HG03571 (cell line): ENCODE results near the gene TTYH1.
"Not testable (repeated sequence)": the region's sequence is repeated elsewhere in the genome, so short reads cannot be mapped to it uniquely, and the experiment has no call there.

Experiments used
- ATAC-seq: cut with Tn5 transposase; IDR thresholded peaks from one replicate; pipeline ENCODE4 v1.9.1; 2021; ENCODE audit not compliant: unreplicated experiment

TTYH1 gene

DNA sequence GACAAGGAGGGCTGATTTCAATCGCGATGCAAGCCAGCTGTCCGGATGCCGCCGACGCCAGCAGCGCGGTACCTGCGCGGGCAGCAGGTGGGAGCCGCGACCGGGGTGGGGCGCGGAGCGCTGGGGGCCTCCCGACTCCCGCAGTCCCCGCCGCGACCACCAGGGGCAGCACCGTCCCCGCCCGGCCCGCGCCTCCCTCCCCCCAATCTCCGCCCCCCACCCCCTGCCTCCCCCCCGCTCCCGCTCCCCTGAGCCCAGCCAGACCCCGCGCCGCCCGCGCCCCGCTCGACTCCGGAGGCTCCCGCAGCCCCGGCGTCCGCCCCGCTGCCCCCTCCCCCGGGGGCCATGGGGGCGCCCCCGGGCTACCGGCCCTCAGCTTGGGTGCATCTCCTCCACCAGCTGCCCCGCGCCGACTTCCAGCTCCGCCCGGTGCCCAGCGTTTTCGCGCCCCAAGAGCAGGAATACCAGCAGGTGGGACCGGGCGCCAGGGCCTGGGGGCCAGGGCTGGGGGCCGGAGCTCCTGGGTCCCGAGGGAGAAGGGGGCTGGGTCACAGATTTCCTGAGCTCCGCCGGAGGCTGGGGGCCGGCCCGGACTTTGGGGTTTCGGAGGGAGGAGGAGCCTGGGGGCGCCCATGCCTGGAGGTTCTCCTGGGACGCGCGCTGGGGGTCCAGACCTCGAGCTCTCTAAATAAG is at the start of gene TTYH1:
TSS of gene TTYH1 (plus strand) at position 257 of the 693 bp plus-strand sequence. CDS start at position 346, 89 bp downstream.
- ATAC-seq: no peak

- ATAC-seq: not testable (repeated sequence)
Measured at GRCh38 chr19:54365798-54366197, 49.5 kb upstream of the TTYH1 start.

GRCh38 chr19:54366811-54367210 is 48.5 kb upstream of the TTYH1 start:
- ATAC-seq: no peak

- no peak for ATAC-seq
Measured at GRCh38 chr19:54369082-54369687, 46.1 kb upstream of the TTYH1 start.

DNA sequence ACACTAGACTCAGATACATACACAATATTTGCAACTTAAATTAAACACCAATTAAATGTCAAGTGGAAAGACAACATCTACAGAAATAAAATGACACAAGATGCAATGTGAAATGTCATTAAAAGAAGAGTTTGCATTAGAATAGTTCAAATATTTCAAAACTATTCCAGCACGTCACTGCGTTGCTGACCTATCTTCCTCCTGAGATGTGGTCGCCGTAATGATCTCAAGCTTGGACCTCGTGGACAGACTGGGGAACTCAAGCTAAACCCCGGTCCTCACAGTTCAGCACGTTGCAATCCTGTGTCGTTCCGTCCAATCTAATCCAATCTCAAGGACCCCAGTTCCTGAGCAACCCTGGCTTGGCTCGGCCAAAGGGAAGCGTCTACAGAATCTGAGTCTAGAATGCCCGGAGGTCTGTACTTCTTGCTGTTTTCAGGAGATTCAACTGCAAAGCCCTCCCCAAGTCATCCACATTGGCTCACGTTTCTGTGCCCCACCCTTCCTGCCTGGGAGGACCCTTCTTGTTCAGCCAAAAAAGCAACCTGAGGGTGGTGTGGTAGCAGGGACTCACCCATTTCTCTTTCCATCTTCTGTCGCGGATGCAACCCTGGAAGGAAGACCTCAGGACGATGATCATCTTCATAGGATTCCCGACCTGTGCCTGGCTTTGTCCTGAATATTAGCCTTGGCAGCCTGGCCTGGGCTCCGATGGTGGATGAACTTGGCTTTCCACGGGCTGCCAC is 45.4 kb upstream of the TTYH1 start:
- ATAC-seq: not testable (repeated sequence)

DNA sequence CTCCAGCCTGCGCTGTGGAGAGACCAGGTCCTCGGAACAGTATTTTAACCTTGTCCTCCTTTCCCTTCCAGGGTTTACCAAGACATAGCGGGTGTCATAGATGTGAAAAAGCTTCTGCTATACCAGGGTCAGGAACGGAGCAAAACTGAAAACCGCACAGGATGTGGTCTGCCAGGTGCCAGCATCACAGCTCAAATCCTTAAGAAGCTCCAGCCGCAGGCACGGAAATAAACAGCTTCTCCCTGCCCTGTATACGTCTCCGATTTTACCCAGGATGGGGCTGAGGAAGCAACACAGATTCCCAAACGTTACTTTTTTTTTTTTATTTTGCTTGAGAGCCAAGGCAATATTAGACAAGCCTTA is 44.8 kb upstream of the TTYH1 start:
- not testable (repeated sequence) for ATAC-seq

DNA sequence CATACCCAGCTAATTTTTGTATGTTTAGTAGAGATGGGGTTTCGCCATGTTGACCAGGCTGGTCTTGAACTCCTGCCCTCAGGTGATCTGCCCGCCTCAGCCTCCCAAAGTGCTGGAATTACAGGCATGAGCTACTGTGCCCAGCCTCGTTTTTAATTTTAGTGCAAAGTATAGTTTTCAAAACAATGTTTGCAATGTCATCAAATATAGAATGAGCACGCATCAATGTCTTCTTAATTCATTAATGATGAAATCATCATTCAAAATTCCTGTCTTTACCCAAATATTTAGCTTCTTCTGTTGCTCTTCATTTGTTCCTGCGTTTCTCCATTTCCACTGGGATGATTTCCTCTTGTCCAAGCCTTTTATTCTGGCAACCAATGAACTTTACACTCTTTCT is 43.8 kb upstream of the TTYH1 start:
- ATAC-seq: not testable (repeated sequence)

- ATAC-seq: no peak
Measured at GRCh38 chr19:54373781-54374631, 41.3 kb upstream of the TTYH1 start.

DNA sequence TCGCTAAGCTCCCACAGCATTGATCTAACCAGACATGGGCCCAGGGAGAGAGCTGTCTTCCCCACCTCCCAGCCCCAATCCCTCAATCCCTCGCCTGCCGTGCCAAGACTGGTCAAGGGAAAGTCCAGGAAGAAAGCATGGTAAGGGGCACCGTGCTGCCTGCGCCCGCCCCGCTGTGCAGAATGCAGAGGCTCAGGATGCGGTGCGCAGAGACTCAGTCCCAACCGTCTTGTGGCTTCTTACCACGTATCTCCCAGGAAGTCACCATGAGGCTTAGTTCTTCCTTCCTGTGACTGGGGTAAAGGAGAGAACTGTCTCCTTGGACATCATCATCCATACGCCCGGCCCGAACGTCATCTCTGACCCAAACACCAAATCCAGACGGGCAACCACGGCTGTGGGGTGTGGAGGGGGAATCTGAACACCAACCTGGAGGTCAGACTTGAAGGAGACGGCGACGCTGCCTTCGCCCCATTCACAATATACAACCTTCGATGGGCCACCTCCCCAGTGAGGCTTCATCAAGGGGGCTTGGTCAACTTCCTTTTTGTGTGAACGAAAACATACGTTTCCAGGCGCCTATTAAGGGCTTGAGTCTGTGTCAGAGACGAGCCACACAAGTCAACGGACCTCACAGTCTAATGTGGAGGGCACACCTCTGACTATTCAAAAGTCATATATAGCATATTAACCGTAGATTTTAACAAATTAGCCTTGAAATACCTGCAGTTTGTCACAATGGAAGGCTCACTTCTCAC is 39.9 kb upstream of the TTYH1 start:
- ATAC-seq: not testable (repeated sequence)

- no peak for ATAC-seq
Measured at GRCh38 chr19:54376610-54377285, 38.5 kb upstream of the TTYH1 start.

DNA sequence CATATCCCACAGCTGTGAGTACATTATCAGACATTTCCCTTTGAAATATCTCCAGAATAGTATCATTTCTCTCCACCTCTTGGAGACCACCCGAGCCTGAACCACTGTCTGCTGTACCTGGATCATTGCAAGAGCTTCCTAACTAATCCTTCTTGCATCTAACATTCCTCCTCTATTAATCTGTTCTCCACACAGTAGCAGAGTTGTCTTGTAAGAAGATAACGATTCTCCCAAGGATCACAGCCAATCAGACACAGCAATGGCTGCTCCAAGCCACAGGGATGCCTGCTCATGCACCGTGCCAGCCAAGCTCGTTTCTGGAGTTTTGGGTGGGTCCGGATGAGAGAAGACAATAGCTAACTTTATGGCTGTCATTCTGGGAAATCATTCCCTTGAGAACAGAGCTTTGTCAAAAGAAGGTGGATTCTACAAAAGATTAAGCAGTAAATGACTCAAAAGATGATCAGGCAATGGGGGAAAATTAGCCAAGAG is 36.0 kb upstream of the TTYH1 start:
- no peak for ATAC-seq

GRCh38 chr19:54380897-54381296 is 34.4 kb upstream of the TTYH1 start:
- ATAC-seq: no peak

DNA sequence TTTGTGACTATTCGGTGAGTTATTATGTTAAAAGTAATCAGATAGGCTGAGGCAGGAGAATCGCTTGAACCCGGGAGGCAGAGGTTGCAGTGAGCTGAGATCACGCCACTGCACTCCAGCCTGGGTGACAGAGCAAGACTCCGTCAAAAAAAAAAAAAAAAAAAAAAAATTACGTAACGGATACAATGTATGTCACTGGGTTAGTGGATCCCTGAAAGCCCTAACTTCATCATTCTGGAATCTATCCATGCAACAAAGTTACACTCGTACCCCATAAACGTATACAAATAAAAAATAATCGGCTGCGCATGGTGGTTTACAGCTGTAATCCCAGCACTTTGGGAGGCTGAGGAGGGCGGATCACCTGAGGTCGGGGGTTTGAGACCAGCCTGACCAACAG is 33.2 kb upstream of the TTYH1 start:
- not testable (repeated sequence) for ATAC-seq

GRCh38 chr19:54383330-54383729 is 31.9 kb upstream of the TTYH1 start:
- no peak for ATAC-seq

DNA sequence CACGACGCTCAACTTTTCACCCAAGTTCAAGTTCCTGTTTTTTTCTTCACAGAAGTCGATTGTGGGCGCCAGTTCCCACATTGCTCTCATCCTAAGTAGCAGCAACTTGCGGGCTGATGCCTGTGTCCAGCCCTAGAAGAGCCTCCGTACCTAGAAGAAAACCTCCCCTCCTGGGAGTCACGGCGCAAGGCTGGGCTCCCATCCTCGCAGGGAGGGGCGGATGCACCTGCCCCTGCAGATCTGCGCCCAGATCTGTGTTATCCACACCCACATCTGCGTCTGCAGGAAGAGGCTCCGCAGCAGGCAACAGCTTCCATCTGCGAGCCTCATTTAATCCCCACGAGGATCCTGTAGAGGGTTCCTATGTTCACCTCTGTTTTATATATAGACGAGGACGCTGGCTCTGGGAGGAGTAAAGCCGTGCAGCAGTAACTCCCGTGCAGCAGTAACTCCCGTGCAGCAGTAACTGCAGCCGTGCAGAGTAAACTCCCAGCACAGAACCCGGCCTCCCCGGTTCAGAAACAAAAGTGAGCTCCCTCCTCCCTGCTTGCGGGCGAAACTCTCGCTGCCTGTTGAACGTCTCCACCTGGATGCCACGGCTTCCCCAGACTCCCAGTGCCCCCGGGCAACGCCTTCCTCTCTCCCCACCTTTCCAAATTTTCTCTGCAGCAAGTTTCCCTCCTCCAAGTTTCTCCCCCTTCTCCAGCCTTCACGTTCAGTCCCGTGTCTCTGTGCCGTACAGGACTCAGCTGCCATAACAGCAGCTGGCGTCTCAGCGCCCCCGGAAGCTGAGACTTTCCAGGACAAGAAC is 27.1 kb upstream of the TTYH1 start:
- no peak for ATAC-seq

DNA sequence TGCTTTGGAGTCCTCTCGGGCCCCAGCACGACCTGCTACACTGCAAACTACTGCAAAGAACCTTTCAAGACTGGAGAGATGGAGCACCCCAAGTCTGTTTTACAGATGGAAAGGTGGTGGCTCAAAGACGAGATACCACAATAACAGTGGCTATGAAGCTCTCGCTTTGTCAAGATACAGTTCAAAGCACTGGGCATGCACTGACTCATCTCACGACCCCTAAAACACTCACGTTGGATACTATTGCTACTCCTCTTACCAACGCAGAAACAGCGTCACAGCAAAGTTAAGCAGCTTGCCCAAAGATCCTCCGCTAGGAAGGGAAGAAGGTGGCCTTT is 26.5 kb upstream of the TTYH1 start:
- no peak for ATAC-seq

DNA sequence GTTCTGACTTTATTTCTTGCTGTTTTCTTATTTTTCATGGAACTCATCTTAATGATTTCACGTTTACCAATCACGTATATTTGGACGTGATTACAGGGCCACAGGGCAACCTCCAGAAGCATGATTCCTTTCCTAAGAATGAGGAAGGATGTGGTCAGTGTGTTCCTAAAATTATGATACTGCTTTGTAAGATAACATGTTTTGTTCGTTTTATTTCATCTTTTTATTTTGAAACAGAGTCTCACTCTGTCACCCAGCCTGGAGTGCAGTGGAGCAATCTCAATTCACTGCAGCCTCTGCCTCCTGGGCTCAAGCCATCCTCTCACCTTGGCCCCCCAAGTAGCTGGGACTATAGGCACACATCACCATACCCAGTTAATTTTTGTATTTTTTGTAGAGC is 25.7 kb upstream of the TTYH1 start:
- ATAC-seq: no peak

- no peak for ATAC-seq
Measured at GRCh38 chr19:54390942-54391577, 24.2 kb upstream of the TTYH1 start.
